Measurements from ENCODE around the gene CALCOCO1. TPM values are rescaled to one million over a fixed set of nuclear protein-coding genes. Genes with fewer than 3 reads are reported as not detected.

Gene CALCOCO1
- total RNA-seq, 1 experiment from 2014 or later: 27.0 TPM

DNA sequence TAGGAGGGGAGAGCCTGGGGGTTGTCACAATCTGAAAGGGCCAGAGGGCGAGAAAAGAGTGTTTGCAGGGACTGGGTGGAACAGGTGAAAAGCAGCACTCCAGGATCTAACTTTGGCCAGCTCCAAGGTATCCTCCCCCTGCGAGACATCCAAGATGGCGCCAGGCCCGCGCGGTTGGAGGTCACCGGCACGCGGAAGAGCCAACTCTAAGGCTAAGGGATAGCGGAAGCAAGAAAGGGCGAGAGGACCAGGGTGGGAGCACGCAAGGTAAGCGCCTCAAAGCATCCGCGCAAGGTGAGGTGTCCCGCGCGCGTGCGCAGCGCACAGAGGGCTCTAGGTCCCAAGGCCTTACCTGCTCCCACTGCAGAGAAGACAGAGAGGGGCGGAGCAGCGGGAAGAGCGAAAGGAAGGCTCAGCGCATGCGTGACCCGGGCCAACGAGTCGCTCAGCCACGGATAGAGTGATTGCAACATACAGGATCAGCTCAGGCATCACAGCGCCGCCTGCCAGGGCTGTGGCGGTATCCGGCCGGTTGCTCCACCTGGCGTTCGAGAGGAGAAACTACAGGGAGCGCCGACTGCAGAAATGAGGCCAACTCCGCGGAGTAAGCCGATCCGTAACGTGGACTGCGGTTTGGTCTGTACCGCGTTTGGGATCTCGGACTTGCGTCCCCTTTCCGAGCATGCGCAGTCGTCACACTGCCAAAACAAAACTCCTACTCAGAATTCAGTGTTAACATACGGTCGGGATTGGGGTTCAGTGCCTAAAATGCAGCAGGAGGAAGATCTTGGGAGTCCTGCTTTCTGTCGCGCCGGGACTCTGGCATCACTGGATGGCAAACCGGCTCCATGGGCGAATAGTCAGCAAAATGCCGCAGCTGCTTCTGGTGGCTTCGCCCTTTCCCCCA, 51.3 kb downstream of the CALCOCO1 start, which contains the start of gene ATP5MC2 (continued):
- TF ChIP-seq ATF6 (CRISPR knock-in tag; IDR thresholded peaks at IDR 0.05): no peak
- peak; percentile 100 for TF ChIP-seq ZNF121 (CRISPR knock-in tag; IDR thresholded peaks at IDR 0.05)
- no peak for TF ChIP-seq IRF2 (CRISPR knock-in tag; IDR thresholded peaks at IDR 0.05; ENCODE audit: borderline replicate concordance, low read depth)
- TF ChIP-seq FOXP4 (CRISPR knock-in tag; IDR thresholded peaks at IDR 0.05): peak; percentile 81; the same call in 1 of the 2 replicates
- TF ChIP-seq USF1 (CRISPR knock-in tag; IDR thresholded peaks at IDR 0.05): peak; percentile 36; the same call in 1 of the 2 replicates
- TF ChIP-seq, protein P1, sequence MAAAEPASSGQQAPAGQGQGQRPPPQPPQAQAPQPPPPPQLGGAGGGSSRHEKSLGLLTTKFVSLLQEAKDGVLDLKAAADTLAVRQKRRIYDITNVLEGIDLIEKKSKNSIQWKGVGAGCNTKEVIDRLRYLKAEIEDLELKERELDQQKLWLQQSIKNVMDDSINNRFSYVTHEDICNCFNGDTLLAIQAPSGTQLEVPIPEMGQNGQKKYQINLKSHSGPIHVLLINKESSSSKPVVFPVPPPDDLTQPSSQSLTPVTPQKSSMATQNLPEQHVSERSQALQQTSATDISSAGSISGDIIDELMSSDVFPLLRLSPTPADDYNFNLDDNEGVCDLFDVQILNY (CRISPR knock-in tag; IDR thresholded peaks at IDR 0.05): peak; percentile 42; the same call in 1 of the 2 replicates
- TF ChIP-seq ETV6 (CRISPR knock-in tag; IDR thresholded peaks at IDR 0.05): peak; percentile 91
- TF ChIP-seq ZBTB21 (CRISPR knock-in tag; IDR thresholded peaks at IDR 0.05; ENCODE audit: borderline replicate concordance): peak; percentile 86; the same call in 1 of the 2 replicates
- TF ChIP-seq ZNF138 (CRISPR knock-in tag; conservative IDR thresholded peaks at IDR 0.05): no peak
- TF ChIP-seq SMAD3 (CRISPR knock-in tag; IDR thresholded peaks at IDR 0.05; ENCODE audit: borderline replicate concordance): peak; percentile 80
- TF ChIP-seq, protein P2, sequence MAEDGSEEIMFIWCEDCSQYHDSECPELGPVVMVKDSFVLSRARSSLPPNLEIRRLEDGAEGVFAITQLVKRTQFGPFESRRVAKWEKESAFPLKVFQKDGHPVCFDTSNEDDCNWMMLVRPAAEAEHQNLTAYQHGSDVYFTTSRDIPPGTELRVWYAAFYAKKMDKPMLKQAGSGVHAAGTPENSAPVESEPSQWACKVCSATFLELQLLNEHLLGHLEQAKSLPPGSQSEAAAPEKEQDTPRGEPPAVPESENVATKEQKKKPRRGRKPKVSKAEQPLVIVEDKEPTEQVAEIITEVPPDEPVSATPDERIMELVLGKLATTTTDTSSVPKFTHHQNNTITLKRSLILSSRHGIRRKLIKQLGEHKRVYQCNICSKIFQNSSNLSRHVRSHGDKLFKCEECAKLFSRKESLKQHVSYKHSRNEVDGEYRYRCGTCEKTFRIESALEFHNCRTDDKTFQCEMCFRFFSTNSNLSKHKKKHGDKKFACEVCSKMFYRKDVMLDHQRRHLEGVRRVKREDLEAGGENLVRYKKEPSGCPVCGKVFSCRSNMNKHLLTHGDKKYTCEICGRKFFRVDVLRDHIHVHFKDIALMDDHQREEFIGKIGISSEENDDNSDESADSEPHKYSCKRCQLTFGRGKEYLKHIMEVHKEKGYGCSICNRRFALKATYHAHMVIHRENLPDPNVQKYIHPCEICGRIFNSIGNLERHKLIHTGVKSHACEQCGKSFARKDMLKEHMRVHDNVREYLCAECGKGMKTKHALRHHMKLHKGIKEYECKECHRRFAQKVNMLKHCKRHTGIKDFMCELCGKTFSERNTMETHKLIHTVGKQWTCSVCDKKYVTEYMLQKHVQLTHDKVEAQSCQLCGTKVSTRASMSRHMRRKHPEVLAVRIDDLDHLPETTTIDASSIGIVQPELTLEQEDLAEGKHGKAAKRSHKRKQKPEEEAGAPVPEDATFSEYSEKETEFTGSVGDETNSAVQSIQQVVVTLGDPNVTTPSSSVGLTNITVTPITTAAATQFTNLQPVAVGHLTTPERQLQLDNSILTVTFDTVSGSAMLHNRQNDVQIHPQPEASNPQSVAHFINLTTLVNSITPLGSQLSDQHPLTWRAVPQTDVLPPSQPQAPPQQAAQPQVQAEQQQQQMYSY (CRISPR knock-in tag; IDR thresholded peaks at IDR 0.05): peak; percentile 54
- TF ChIP-seq, protein P3, sequence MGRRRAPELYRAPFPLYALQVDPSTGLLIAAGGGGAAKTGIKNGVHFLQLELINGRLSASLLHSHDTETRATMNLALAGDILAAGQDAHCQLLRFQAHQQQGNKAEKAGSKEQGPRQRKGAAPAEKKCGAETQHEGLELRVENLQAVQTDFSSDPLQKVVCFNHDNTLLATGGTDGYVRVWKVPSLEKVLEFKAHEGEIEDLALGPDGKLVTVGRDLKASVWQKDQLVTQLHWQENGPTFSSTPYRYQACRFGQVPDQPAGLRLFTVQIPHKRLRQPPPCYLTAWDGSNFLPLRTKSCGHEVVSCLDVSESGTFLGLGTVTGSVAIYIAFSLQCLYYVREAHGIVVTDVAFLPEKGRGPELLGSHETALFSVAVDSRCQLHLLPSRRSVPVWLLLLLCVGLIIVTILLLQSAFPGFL (CRISPR knock-in tag; IDR thresholded peaks at IDR 0.05; ENCODE audit: borderline replicate concordance): no peak

All from WTC11 (cell line).